Measurements from ENCODE around the gene PDE3A. TPM values are rescaled to one million over a fixed set of nuclear protein-coding genes. Genes with fewer than 3 reads are reported as not detected.

PDE3A gene
- polyA plus RNA-seq, 1 of the 3 experiments (the other 2 are of a cell fraction): 0.67 TPM

GRCh38 chr12:20392339-20392738, 24.0 kb downstream of the PDE3A start:
- no peak overlapping the region for H3K4me2 ChIP-seq
- H3K79me2 ChIP-seq (ENCODE audit: insufficient read depth): peaks cover 42% of the 10 kb centered on the region
- no peak overlapping the region for H3K27ac ChIP-seq (ENCODE audit: low read depth in 2 of 2, low read length in 1 of 2)
- H3K4me3 ChIP-seq (ENCODE audit: low read depth in 2 of 2, low read length in 1 of 2): no peak overlapping the region
- H4K20me1 ChIP-seq (ENCODE audit: insufficient read depth): no peaks in the 10 kb centered on the region
- H3F3A ChIP-seq (replicated peaks; ENCODE audit: insufficient read depth): no peaks in the 10 kb centered on the region
- CTCF ChIA-PET: interaction anchor here (0.7 kb wide), 1 partner anchor 11 kb away, joined by 3 read pairs; no protein-coding TSS in a partner anchor
- no peaks in the 10 kb centered on the region for H3K27me3 ChIP-seq (ENCODE audit: insufficient read depth)
- TF ChIP-seq TAF1 (IDR thresholded peaks at IDR 0.05; ENCODE audit: borderline replicate concordance, low read depth, low read length): no peak
- no peak for TF ChIP-seq NFIC (IDR thresholded peaks at IDR 0.05; ENCODE audit: borderline replicate concordance)
- TF ChIP-seq FOXJ3 (CRISPR knock-in tag; IDR thresholded peaks at IDR 0.05): no peak
- TF ChIP-seq MEF2A (IDR thresholded peaks at IDR 0.05; ENCODE audit: borderline replicate concordance, low read depth): no peak
- TF ChIP-seq SIN3A (IDR thresholded peaks at IDR 0.05; ENCODE audit: borderline replicate concordance, low read depth, low read length): no peak
- TF ChIP-seq USF2 (IDR thresholded peaks at IDR 0.05; ENCODE audit: borderline replicate concordance, low read depth, low read length): no peak
- no peak for TF ChIP-seq ELF1 (IDR thresholded peaks at IDR 0.05)
- TF ChIP-seq MAX (IDR thresholded peaks at IDR 0.05; ENCODE audit: low read depth): no peak
- no peak for TF ChIP-seq POLR2AphosphoS5 (IDR thresholded peaks at IDR 0.05; ENCODE audit: low read depth, low read length)
- no peak for TF ChIP-seq NRF1 (IDR thresholded peaks at IDR 0.05; ENCODE audit: low read depth, low read length)
- no peak for TF ChIP-seq GATA2 (CRISPR knock-in tag; IDR thresholded peaks at IDR 0.05)
- TF ChIP-seq YY1 (IDR thresholded peaks at IDR 0.05; ENCODE audit: low read depth): no peak
- no peak for TF ChIP-seq PBX3 (IDR thresholded peaks at IDR 0.05)
- no peak for TF ChIP-seq JUND (IDR thresholded peaks at IDR 0.05)
- no peak for TF ChIP-seq ZBTB33 (IDR thresholded peaks at IDR 0.05; ENCODE audit: borderline replicate concordance, low read depth)
- no peak for TF ChIP-seq GABPA (IDR thresholded peaks at IDR 0.05; ENCODE audit: low read depth)
- TF ChIP-seq TEAD4 (IDR thresholded peaks at IDR 0.05; ENCODE audit: borderline replicate concordance, insufficient read depth): no peak
- no peak for TF ChIP-seq RCOR1 (IDR thresholded peaks at IDR 0.05; ENCODE audit: low read length)
- no peak overlapping the region for H2AFZ ChIP-seq (ENCODE audit: low read depth)
- H3K9me2 ChIP-seq: no peaks in the 10 kb centered on the region
- H3K9me3 ChIP-seq: no peaks in the 10 kb centered on the region
- no peak overlapping the region for H3K9ac ChIP-seq
- POLR2A ChIA-PET: no interaction called here
- H3K4me1 ChIP-seq (ENCODE audit: control insufficient read depth in 1 of 2, insufficient read depth in 2 of 2, low read depth in 1 of 2, low read length in 1 of 2): no peaks in the 10 kb centered on the region
- H3K36me3 ChIP-seq (replicated peaks in 1 of 2; ENCODE audit: control insufficient read depth in 1 of 2, insufficient read depth in 2 of 2, low read length in 1 of 2): peaks cover 0 to 8% of the 10 kb centered on the region in 2 experiments
- DNase-seq: no peak

All from SK-N-SH (cell line).